Chondrocyte (in vitro differentiated cells): Measurements from ENCODE around the gene TSPAN15. TPM values are rescaled to one million over a fixed set of nuclear protein-coding genes. Genes with fewer than 3 reads are reported as not detected.
A peak's percentile ranks its signal among the peaks of the same experiment; 100 is the strongest.

ENCODE experiments used
- DNase-seq: peaks from one replicate; pipeline ENCODE4 v3.0.0; 2021; ENCODE audit warnings: mixed read lengths, low spot score
- H3K27ac Mint-ChIP-seq: one replicate; pipeline ENCODE4 v1.8.0; 2021; ENCODE audit warnings: mild to moderate bottlenecking, moderate library complexity, mixed read lengths; ENCODE audit not compliant: unreplicated experiment
- H3K27me3 Mint-ChIP-seq: 2 replicates; pipeline ENCODE4 v1.8.0; 2021; ENCODE audit warnings: low read depth, mixed read lengths
- H3K36me3 Mint-ChIP-seq: 2 replicates; pipeline ENCODE4 v1.8.0; 2021; ENCODE audit warnings: low read depth, mixed read lengths
- H3K4me1 Mint-ChIP-seq: 2 replicates; pipeline ENCODE4 v1.8.0; 2021; ENCODE audit warnings: low read depth, mild to moderate bottlenecking, mixed read lengths
- H3K4me3 Mint-ChIP-seq: one replicate; pipeline ENCODE4 v1.8.0; 2021; ENCODE audit warnings: mild to moderate bottlenecking, moderate library complexity, mixed read lengths; ENCODE audit not compliant: unreplicated experiment
- H3K9me3 Mint-ChIP-seq: 2 replicates; pipeline ENCODE4 v1.8.0; 2021; ENCODE audit warnings: low read depth, mixed read lengths
- CTCF ChIP-seq: fragments of 200-600 bp; sonication (generic); IDR thresholded peaks from 2 replicates; pipeline ENCODE4 v1.5.0; 2021; ENCODE audit warnings: antibody characterized with exemption, mild to moderate bottlenecking, moderate library complexity
- total RNA-seq: library from RNA; stranded (reverse); gene quantifications from 3 replicates; pipeline ENCODE4 v1.2.1, GENCODE V29; 2021

TSPAN15 gene
- total RNA-seq, 1 donor from 2014 or later: 8.9 TPM

- H3K27me3 Mint-ChIP-seq: no peaks in the 10 kb centered on the region
- H3K9me3 Mint-ChIP-seq: no peaks in the 10 kb centered on the region
- DNase-seq: no peak
- H3K27ac Mint-ChIP-seq: no peak overlapping the region
- H3K4me1 Mint-ChIP-seq: peaks cover 16% of the 10 kb centered on the region
- no peak overlapping the region for H3K4me3 Mint-ChIP-seq
- TF ChIP-seq CTCF: no peak
- H3K36me3 Mint-ChIP-seq: no peaks in the 10 kb centered on the region
These were observed 52.6 kb downstream of the TSPAN15 start for GRCh38 chr10:69503896-69504265.

GRCh38 chr10:69504576-69505250 is 53.4 kb downstream of the TSPAN15 start:
- no peak overlapping the region for H3K4me3 Mint-ChIP-seq
- TF ChIP-seq CTCF: no peak
- DNase-seq: no peak
- H3K36me3 Mint-ChIP-seq: no peaks in the 10 kb centered on the region
- H3K9me3 Mint-ChIP-seq: no peaks in the 10 kb centered on the region
- peaks cover 8% of the 10 kb centered on the region for H3K4me1 Mint-ChIP-seq
- no peaks in the 10 kb centered on the region for H3K27me3 Mint-ChIP-seq
- no peak overlapping the region for H3K27ac Mint-ChIP-seq

- no peak overlapping the region for H3K27ac Mint-ChIP-seq
- peaks cover 7% of the 10 kb centered on the region for H3K4me1 Mint-ChIP-seq
- TF ChIP-seq CTCF: no peak
- DNase-seq: no peak
- no peaks in the 10 kb centered on the region for H3K9me3 Mint-ChIP-seq
- H3K36me3 Mint-ChIP-seq: no peaks in the 10 kb centered on the region
- H3K4me3 Mint-ChIP-seq: no peak overlapping the region
- peaks cover 4% of the 10 kb centered on the region for H3K27me3 Mint-ChIP-seq
These were observed 54.5 kb downstream of the TSPAN15 start for GRCh38 chr10:69505636-69506318.

GRCh38 chr10:69506487-69506833 is 55.2 kb downstream of the TSPAN15 start:
- H3K4me3 Mint-ChIP-seq: no peak overlapping the region
- peaks cover 7% of the 10 kb centered on the region for H3K4me1 Mint-ChIP-seq
- TF ChIP-seq CTCF: no peak
- peaks cover 11% of the 10 kb centered on the region for H3K27me3 Mint-ChIP-seq
- DNase-seq: no peak
- no peaks in the 10 kb centered on the region for H3K9me3 Mint-ChIP-seq
- H3K27ac Mint-ChIP-seq: no peak overlapping the region
- peaks cover 1% of the 10 kb centered on the region for H3K36me3 Mint-ChIP-seq

GRCh38 chr10:69506834-69507713 is 55.8 kb downstream of the TSPAN15 start:
- no peaks in the 10 kb centered on the region for H3K9me3 Mint-ChIP-seq
- H3K36me3 Mint-ChIP-seq: peaks cover 4% of the 10 kb centered on the region
- peak overlapping the region; percentile 57 for H3K4me3 Mint-ChIP-seq
- peaks cover 14% of the 10 kb centered on the region for H3K27me3 Mint-ChIP-seq
- peaks cover 7% of the 10 kb centered on the region for H3K4me1 Mint-ChIP-seq
- no peak overlapping the region for H3K27ac Mint-ChIP-seq
- no peak for TF ChIP-seq CTCF
- no peak for DNase-seq
